Posterior vena cava (tissue), 2 donors: Measurements from ENCODE around the gene PRKRIP1. TPM values are rescaled to one million over a fixed set of nuclear protein-coding genes. Genes with fewer than 3 reads are reported as not detected.
"Not testable (repeated sequence)": the region's sequence is repeated elsewhere in the genome, so short reads cannot be mapped to it uniquely, and the experiment has no call there.

ENCODE experiments used
- DNase-seq: peaks from one replicate; pipeline ENCODE4 v3.0.0-alpha.2; 2020; ENCODE audit warnings: low spot score
- intact Hi-C, 2 donors: fragments of 100-400 bp; cut with DNase I; formaldehyde crosslinking; loops; one replicate each; pipeline versions ENCODE4 v1.14.1 to v1.14.2; 2022 to 2023
- total RNA-seq, 2 donors: library from RNA; stranded (reverse); fragmentation: NEBNext Ultra II Directional; extraction: Animal tissue kit (Norgen Biotek cat#: 25700); gene quantifications; one replicate each; pipeline ENCODE4 v1.2.1, GENCODE V29; 2021
- donor health status: DM: yes; HTN: yes; CAD: no.
- donor health status: DM: yes; HTN: yes; CAD: no.

Gene PRKRIP1
- total RNA-seq, 2 donors from 2014 or later, result 13.8 to 13.9 TPM

DNA sequence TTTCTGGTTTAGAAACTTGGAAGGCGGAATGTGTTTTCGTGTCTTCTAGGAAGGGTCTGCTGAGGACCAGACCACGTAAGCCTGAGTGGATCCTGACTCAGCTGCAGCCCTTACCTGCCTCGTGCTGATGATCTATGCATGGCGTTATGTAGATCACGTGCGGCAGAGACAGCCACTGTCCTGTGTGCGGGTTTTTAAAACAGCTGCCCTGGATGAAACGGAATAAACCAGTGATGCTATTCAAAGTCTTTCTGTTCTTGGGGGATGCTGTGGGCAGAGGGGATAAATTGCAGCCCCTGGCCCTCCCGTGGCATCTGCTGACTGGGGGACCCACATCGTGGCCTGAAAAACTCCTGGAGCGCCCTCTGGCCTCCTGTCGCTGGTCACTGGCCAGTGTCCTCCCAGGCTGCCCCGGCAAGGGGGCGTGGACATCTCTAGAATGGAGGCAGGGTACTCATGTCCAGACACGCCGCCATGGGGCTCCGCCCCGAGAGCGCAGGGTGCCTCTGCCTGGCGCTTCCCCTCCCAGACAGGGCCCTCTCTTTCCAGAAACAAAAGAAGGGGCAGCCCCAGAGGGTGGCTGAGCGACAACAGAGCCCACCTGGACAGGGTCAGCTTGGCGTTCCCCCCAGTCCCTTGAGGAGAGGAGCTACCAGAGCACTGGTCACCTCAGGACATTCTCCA, 55.4 kb downstream of the PRKRIP1 start:
- intact Hi-C loops, result no loop called here
- no peak for DNase-seq

GRCh38 chr7:102452451-102452850, 56.3 kb downstream of the PRKRIP1 start:
- intact Hi-C loops, result no loop called here
- DNase-seq, result no peak

DNA sequence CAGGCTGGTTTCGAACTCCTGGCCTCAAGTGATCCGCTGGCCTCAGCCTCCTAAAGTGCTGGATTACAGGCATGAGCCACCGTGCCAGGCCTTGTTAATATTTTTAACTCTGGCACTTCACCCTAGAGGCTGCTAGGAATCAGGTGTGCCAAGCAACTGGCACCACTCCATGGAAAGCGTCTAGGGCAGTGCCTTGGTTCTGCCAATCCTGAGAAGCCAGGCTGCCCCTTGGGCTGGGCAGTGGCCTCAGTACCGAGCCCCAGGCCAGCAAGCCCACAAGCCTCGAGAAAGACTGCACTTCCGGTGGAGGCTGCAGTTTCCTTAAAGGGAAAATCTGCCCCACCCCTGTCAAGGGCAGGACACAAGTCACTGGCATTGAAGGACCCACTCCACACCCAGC, 57.2 kb downstream of the PRKRIP1 start:
- intact Hi-C loops, result no loop called here
- DNase-seq, result no peak

DNA sequence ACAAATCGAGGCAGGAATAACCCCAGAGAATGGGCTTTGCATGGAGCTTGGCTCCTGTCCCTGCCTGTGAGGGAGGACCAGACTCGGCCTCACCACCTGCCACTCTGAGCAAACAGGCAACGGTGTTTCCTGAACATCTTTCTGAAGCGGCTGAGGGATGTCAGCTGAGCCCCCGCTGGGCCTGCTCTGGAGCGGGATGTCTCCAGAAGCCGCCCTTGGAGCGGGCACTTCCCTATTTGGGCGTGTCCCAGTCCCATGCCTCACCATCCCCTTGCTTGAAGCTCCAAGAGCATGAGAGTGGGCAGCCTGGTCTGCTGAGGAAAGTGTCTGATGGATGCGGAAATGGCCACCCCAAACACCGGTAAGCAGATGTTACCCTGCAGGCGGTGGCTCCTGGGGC, 58.3 kb downstream of the PRKRIP1 start:
- no peak for DNase-seq
- intact Hi-C loops, result no loop called here

DNA sequence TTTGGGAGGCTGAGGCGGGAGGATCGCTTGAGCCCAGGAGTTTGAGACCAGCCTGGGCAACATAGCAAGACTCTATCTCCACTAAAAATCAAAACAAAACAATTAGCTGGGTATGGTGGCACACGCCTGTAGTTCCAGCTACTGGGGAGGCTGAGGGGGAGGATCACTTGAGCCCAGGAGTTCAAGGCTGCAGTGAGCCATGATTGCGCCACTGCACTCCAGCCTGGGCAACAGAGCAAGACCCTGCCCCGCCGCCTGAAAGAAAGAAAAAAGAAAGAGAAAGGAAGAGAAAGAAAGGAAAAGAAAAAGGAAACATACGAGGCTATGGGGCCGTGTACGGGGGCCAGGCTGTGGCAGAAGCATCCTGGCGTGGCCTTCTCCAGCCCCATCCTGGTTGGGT, 58.8 kb downstream of the PRKRIP1 start:
- DNase-seq, intact Hi-C loops: not testable (repeated sequence)

- intact Hi-C loops, result no loop called here
- DNase-seq, result no peak
Observed at GRCh38 chr7:102455596-102455995, 59.4 kb downstream of the PRKRIP1 start.

- no peak for DNase-seq
- intact Hi-C loops, result no loop called here
Observed at GRCh38 chr7:102456327-102456726, 60.2 kb downstream of the PRKRIP1 start.

DNA sequence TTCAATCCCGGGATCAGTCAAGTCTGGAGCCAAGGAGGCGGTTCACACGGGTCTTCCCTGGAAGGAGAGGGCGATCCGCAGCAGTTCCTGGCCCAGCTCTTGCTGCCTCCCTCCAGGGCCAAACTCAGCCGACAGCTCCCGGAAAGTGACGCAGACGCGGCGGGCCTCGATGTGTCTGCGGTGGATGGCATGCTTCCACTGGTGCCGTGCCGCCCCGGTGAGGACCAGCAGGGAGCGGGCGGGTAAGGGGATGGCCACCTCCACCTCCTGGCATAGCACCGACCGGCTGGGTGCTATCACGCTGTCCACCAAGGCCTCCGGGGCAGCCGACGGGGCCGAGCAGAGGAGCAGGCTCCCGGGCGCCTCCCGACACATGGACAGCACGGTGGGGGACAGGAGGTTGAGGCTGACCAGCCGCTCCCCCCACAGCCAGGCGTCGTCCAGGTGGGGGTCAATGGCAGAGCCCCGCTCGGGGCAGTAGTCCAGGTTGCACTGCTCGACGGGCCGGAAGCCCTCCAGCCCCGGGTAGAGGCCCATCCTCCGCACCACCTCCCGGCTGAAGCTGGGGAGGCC, 61.3 kb downstream of the PRKRIP1 start:
- DNase-seq, result no peak
- intact Hi-C loops, result no loop called here

- intact Hi-C loops, result no loop called here
Observed at GRCh38 chr7:102459221-102459844, 63.2 kb downstream of the PRKRIP1 start.

GRCh38 chr7:102460467-102460866, 64.3 kb downstream of the PRKRIP1 start:
- intact Hi-C loops, result no loop called here
- no peak for DNase-seq

More at GRCh38 chr7:102459221-102459844, 63.2 kb downstream of the PRKRIP1 start:
- no peak for DNase-seq

GRCh38 chr7:102463841-102464576, 67.8 kb downstream of the PRKRIP1 start:
- no peak for DNase-seq
- intact Hi-C loops, result no loop called here

DNA sequence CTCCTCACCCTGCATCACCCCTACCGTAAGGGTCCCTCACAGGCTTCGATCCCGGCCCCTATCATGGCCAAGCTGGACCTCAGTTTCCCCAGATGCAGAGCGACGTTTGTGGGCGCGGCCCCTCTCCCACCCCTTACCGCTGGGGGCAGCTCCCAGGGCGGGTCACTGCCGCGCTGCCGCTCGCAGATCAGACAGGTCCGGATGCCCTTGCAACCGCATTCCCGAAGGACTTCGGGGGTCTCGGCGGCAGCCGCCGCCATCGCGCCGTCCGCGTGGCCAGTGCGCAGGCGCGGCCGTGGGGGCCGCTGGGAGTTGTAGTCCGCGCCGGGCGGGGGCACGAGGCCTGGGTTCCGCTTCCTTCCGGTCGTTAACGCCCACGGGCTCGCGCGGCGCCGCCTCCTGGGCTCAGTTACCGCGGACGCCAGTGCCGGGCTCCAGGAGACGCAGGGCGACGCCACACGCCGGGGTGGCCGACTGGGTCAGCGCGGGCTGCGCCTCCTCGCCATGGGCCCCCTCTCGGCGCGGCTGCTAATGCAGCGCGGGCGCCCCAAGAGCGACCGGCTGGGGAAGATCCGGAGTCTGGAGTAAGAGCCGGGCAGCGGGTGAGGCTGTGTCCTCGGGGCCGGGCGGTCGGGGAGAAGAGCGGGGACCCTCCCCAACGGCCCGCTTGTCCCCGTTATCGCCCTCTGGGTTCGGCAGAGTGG, 68.6 kb downstream of the PRKRIP1 start, which contains the start of the genes ALKBH4 and LRWD1:
Gene ALKBH4 (minus strand): TSS at position 287 of the 704 bp plus-strand sequence. CDS start 27 bp downstream, at position 260.
Gene LRWD1 (plus strand): TSS at position 408 of the 704 bp plus-strand sequence. CDS start 97 bp downstream, at position 505.
- peak; percentile 98 for DNase-seq
- intact Hi-C loops, result no loop called here

DNA sequence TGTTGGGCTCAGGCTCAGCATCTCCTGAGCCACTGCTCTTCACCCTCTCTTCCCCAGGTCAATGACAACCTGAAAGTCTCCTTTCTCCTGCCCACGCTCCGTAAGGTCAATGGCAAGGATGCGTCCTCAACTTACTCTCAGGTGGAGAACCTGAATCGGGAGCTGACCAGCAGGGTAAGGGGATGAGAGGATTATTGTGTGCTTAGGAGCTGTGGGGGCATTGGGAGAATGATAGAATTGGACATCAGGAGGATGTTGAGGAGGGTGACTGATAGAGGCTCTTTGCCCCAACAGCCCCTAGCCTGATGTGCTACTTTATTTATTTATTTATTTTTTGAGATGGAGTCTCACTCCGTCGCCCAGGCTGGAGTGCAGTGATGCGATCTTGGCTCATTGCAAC, 69.9 kb downstream of the PRKRIP1 start:
- intact Hi-C loops, result no loop called here
- DNase-seq, result no peak

DNA sequence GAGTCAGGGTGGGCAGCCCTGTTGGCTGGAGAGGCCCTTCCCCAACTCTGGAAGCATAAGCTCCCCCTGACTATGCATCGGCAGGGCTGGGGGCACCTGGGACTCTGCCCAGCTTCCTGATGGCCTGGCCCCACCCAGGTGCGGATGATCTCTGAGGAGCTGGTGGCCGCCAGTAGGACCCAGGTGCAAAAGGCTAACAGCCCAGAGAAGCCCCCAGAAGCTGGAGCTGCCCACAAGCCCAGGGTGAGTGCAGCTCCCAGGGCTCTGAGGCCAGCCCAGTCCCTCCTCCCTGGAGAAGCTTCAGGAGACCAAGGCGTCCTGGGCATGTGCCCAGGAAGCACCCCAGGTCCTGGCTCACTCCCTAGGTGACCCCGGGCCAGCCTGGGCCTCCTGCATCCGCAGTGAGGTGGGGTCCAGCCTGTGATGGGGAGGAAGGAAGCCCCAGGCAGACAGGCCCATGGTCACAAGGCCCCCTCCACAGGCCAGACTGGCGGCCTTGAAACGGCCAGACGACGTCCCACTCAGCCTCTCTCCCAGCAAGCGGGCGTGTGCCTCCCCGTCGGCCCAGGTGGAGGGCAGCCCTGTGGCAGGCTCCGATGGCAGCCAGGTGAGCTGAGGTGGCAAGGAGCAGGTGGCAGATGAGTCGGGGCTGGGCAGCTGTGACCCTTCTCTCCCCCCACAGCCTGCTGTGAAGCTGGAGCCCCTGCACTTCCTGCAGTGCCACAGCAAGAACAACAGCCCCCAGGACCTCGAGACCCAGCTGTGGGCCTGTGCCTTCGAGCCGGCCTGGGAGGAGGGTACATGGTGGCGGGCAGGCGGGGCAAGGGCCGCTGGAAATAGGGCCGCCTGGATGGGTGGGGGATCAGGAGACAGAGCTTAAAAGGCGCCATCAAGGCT, 71.7 kb downstream of the PRKRIP1 start:
- DNase-seq, result no peak
- intact Hi-C loops, result no loop called here

- no peak for DNase-seq
- intact Hi-C loops, result no loop called here
Observed at GRCh38 chr7:102468478-102469350, 72.6 kb downstream of the PRKRIP1 start.

- intact Hi-C loops, result no loop called here
- no peak for DNase-seq
Observed at GRCh38 chr7:102469351-102469971, 73.3 kb downstream of the PRKRIP1 start.
